GM20431 (cell line): ENCODE measurements around the gene TRIM4.
"Not testable (repeated sequence)": the region's sequence is repeated elsewhere in the genome, so short reads cannot be mapped to it uniquely, and the experiment has no call there.

Experiments used
- in situ Hi-C: fragments of 300-500 bp; cut with MseI, MboI; formaldehyde crosslinking; loops from one replicate; pipeline ENCODE4 v1.15.0; 2020; ENCODE audit warnings: low sequenced_read_pairs; ENCODE audit not compliant: unreplicated experiment

Gene TRIM4

DNA sequence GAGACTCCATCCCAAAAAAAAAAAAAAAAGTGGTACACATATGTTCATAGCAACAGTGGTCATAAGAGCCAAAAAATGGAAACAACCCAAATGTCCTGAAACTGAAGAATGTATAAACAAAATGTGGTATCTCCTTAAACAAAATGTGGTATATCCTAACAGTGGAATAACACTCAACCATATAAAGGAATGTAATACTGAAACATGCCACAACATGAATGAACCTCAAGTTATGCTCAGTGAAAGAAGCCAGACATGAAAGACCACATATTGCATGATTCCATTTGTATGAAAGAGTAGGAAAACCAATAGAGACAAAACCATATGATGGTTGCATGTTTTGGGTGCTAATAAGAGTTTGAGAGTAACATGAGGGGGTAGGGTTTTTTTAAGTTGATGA, 7.0 kb upstream of the TRIM4 start:
- in situ Hi-C loops = no loop called here

DNA sequence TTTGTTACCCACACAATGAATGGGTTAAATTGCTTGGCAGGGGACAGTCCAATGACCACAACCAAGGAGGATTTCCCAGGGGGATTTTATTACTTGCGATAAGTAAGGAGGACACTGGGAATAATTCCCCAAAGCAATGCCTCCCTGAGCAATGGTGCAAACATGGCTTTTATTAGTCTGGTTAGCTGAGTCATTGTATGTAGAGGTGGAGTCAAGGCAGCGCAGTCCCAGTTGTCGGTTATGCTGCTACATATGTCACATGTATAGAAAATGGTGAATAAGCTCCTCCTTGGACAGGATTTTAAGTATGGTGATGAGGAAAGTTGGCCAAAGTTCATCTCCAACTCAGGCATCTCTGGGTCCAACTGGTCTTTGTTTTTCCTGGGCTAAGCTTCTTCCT, 3.9 kb upstream of the TRIM4 start:
- in situ Hi-C loops = no loop called here

DNA sequence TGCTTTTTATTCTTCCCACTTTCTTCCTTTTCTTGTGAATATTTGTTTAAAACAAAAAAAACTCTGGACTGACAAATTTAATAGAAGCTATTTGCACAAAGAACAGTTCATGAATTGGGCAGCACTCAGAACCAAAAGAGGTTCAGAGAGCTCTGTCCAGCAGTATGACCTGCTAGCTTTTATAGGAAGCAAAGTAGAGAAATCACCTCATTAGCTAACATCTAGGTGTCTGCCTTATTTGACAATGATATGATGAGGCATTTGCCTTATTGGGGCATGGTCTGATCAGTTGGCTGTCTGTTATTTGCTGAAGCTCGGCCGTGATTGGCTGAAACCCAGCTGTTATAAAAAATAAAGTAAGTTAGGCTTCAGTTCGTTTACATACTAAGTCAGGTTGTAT, 819 bp upstream of the TRIM4 start:
- in situ Hi-C loops = no loop called here

DNA sequence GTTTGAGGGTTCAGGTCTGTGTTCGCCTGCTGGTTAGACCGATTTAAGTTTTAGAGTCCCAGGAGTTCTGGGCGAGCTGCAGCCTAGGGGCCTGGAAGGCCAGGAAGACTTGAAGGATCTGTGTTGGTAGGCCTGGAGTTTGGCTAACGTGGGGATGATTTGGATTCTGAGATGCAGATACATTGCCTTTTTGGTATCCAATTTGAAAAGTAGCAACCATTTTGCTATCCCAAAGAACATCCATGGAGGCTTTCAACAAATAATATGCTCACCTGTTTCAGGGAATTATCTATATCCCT, 433 bp upstream of the TRIM4 start:
- in situ Hi-C loops = loop anchor here (10.0 kb wide), 1 partner anchor 65 kb away; no protein-coding TSS in a partner anchor

DNA sequence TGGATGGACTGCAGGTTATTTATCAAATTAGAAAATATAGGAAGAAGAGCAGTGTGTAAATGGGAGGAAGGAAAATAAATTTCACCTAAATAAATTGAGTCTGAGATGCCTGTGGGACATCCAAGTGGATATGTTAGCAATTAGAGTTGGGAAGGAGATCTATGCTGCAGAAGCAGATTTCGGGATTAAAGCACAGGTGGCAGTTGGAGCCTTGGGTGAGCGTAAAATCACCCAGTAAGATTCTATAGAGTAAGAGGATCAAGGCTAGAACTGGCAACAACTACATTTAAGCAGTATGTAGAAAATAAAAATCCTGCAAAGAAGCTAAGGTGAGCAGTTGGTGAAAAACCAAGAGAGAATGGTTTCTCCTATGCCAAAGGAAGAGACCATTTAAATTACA, 8.4 kb downstream of the TRIM4 start:
- in situ Hi-C loops = loop anchor here (10.0 kb wide), 1 partner anchor 74 kb away; no protein-coding TSS in a partner anchor

DNA sequence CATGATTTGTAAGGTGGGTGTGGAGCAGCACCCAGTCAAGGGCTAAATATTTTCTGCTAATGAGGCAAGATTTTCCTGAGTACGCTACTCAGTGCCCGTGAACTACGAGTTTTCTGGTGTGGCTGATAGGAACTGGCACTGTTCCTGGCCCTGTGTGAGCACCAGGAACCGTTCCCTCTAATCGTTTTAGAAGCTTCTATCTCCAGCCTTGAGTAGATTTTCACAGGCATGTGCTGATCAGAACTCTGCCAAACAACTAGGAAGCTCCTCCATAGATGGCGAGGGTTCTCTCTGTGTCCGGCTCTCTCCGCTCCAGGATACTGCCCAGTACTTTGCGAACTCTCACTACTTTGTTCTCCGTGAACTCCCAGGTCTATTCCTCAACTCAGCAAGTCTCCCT, 17.7 kb downstream of the TRIM4 start:
- in situ Hi-C loops = no loop called here

DNA sequence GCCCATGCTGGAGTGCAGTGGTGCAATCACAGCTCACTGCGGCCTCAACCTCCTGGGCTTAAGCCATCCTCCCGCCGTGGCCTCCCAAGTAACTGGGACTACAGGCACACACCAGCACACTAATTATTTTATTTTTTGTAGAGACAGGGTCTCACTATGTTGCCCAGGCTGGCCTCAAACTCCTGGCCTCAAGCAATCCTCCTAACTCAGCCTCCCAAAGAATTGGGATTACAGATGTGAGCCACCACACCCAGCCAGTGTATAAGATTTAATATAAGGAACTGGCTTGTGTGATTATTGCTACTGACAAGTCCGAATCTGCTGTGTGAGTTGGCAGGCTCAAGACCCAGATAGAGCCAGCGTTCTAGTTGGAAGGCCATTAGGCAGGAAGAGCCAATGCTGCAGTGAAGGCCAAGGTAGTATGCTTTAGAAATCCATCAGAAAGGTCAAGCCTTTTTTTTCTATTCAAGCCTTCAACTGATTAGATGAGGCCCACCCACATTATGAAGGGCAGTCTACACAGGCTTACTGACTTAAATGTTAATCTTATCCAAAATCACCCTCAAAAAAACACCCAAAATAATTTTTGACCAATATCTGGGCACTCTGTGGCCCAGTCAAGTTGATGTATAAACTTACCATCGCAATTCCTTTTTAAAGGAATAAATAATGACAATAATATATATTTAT, 19.4 kb downstream of the TRIM4 start:
- in situ Hi-C loops = no loop called here

DNA sequence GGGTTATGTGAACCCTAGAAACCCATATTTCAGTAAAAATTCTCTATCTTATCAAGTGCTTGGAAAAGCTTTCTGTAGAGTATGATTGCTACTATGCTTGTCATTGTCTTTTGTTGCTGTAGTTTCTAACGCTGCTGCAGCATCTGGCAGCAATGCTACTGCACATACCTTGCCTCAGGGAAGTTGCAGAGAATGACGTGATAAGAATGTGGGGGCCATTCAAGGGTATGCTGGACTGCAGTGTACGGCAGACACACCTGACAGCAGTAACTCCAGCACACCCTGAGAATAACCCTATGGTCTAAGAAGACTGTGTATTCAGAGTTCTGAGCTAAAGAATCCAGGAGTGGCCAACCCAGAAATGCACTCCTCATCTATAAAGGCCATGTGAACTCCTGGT, 20.5 kb downstream of the TRIM4 start:
- in situ Hi-C loops = no loop called here

DNA sequence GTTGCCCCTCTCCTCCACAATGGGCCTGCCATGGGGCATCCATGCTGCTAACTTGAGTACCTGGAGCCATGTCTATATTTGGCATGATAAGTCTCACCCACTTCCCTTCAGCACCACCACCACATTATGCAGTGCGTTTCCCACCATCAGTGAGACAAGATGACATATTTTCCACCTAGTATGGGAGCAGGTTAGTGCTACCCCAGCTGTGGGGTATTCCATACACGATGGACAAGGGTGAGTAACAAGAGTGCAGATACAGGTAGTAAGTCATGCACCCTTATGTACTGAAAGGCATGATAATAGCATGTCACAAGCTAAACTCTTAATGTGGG, 21.3 kb downstream of the TRIM4 start:
- in situ Hi-C loops = no loop called here

DNA sequence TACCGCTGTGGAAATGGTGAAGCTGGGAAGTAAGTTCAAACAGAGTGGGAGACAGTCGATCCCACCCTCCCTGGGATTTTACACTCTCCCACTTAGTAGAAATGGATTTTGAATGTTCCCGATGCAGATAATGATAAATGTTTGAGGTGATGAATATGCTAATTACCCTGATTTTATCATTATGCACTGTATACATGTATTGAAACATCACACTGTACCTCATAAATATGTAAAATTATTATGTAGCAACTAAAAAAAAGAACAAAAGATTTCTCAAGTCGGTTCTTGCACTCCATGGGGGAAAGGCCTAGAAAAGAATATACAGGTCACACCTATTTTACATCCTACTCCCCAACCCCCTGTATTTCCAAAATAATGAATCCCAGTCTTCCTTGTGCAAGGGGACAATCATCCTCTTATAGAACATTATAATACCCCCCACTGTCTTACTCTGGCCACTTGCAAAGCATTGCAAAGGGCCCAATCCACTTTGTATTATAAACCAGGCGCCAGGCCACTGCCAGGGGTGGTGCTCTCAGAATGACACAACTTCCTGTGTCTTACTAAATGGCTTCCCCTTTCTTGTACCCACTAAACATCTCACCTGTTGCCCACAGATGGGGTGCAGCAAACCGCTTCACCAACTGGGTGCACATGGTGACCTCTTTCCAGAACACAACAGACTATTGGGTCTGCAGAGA, 21.9 kb downstream of the TRIM4 start:
- in situ Hi-C loops = no loop called here

DNA sequence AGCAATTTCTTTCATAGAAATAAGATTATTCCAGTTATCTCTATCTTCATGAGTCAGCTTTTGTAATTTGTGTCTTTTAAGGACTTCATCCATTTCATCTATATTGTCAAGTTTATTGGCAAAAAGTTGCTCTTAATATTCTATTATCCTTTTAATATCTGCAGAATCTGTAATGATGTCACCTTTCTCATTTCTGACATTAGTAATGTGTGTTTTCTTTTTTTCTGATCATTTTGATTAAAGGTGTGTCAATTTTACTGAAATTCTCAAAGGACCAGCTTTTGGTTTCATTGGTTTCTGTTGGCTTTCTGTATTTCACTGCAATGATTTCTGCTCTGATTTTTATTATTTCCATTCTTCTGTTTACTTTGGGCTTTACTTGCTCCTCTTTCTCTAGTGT, 24.6 kb downstream of the TRIM4 start:
- in situ Hi-C loops = no loop called here

DNA sequence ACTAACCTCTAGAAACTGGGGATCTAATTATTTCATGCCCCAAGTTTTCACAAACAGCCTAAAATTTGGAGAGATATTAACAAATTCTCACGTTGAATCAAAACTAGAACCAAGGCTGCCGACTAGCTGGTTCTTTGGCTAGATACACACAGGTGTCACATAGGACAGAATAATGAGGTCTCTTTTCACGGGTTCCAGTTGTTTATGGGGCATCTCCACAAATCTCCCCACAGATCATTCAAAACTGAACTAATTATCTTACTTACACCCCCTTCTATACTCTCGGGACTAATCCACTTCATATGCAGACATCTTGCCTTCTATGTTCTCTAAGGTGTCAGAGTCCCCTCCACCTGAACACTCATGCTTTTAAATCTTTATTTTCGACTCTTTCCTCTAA, 26.1 kb downstream of the TRIM4 start:
- in situ Hi-C loops = no loop called here

DNA sequence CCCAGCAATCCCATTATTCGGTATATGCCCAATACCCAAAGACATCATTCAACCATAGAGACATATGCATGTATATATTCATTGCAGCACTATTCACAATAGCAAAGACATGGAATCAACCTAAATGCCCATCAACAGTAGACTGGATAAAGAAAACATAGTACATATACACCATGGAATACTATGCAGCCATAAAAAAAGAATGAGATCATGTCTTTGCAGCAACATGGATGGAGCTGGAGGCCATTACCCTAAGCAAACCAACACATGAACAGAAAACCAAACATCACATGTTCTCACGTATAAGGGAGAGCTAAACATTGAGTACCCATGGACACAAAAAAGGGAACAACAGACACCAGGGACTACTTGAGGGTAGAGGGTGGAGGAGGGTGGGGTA, 29.0 kb downstream of the TRIM4 start:
- in situ Hi-C loops = not testable (repeated sequence)

DNA sequence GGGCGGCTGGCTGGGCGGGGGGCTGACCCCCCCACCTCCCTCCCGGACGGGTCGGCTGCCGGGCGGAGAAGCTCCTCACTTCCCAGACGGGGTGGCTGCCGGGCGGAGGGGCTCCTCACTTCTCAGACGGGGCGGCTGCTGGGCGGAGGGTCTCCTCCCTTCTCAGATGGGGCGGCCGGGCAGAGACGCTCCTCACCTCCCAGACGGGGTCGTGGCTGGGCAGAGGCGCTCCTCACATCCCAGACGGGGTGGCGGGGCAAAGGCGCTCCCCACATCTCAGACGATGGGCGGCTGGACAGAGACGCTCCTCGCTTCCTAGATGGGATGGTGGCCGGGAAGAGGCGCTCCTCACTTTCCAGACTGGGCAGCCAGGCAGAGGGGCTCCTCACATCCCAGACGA, 31.0 kb downstream of the TRIM4 start:
- in situ Hi-C loops = not testable (repeated sequence)

DNA sequence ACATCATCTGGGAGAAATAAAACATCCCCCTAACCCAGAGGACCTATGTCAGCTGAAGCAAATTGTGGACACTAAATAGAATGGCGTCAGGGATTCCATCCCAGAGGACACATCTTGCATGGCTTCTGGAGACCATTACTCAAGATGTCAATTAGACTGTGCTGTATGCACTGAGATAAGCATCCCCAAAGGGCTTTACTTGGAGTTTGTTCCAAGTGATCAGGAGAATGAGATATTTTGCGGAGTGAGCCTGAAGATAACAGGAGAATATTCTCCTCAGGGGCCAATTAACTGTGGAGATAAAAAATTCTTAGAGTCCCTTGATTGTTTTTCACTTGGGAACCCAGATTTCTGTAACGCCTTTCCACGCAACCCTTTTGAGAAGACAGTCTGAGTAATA, 38.0 kb downstream of the TRIM4 start:
- in situ Hi-C loops = no loop called here

DNA sequence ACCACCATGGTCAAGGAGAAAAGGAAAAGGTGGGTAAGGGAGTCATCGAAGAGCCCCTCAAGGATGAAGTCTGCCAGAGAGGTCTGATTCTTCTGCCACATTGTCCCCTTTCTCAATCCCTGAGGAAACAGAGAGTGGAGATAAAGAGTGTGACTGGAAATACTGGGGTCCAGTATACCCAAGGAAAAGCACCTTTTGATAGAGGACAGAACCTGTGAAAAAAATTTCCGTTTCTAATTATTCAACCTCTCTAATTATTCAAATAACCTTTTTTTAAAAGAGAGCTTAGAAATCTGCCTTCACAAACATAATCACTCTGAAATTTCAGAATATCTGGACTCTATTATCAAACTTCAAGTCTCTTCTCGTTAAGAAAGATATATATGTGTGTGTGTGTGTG, 42.4 kb downstream of the TRIM4 start, which contains the start of gene OR2AE1:
OR2AE1 (minus strand) TSS at position 101 of the 400 bp plus-strand sequence; CDS start at position 101, 0 bp downstream.
- in situ Hi-C loops = no loop called here

DNA sequence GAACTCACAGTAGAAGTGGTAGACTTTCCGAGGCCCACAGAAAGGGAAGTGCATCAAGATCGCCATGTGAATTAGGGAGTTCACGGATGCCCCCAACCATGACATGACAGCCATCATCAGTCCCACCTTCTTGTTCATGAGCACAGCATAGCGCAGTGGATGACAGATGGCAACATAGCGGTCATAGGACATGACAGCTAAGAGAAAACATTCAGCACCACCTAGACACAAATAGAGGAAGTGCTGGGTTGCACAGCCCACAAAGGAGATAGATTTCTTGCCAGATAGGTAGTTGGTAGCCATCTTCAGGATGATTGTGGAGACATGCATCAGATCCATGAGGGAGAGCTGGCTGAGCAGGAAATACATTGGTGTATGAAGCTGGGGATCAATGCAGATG, 42.8 kb downstream of the TRIM4 start:
- in situ Hi-C loops = no loop called here

DNA sequence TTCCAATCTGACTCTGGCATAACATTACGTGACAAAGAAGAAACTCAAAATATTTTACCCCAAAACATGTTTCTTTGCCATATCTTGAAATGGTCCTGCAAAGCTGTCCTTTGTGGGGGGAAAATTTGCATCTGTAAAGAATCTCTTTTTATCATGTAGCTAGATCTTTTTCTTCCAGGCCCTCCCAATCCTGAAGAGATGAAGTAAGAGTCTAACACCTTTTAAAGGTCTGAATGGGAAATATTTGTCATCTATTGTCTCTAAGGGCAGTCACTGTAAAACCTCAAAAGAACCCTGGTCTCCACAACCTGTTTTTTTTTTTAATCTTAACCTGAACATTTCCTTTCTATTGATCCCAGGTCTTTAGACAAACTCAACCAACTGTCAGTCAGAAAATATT, 51.1 kb downstream of the TRIM4 start:
- in situ Hi-C loops = no loop called here

DNA sequence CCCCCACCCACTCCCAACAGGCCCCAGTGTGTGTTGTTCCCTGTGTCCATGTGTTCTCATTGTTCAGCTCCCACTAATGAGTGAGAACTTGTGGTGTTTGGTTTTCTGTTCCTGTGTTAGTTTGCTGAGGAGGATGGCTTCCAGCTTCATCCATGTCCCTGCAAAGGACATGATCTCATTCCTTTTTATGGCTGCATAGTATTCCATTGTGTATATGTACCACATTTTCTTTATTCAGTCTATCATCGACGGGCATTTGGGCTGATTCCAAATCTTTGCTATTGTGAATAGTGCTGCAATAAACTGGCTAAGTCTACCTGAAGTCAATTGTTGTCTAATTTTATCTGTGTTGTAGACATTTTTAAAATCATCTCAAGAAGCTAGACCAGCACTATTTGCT, 51.9 kb downstream of the TRIM4 start:
- in situ Hi-C loops = not testable (repeated sequence)

DNA sequence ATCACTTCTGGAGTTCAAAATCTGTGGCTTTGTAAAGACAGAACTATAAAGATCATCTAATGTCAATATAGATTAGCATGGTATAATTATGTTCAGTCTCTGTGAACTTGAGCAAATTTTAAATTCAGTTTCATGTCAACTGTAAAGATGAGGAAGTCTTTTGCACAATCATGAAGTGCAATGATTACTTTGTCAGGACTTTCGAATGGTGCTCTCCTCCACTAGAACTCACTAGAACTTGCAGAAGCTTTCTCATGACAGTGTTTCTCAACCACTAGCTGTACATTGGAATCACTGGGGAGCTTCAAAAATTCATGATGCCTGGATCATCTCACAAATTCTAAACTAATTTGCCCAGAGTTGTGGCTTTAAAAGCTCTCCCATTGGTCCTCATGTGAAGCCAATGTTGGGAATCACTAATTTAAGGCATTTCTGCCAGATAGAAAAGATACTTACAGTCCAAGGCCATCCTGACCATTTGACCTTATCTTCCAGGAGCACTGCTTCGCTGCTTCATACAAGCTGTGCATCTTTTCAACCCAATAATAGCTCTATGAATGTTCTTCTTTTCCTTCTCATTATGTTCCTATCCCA, 55.4 kb downstream of the TRIM4 start:
- in situ Hi-C loops = no loop called here

DNA sequence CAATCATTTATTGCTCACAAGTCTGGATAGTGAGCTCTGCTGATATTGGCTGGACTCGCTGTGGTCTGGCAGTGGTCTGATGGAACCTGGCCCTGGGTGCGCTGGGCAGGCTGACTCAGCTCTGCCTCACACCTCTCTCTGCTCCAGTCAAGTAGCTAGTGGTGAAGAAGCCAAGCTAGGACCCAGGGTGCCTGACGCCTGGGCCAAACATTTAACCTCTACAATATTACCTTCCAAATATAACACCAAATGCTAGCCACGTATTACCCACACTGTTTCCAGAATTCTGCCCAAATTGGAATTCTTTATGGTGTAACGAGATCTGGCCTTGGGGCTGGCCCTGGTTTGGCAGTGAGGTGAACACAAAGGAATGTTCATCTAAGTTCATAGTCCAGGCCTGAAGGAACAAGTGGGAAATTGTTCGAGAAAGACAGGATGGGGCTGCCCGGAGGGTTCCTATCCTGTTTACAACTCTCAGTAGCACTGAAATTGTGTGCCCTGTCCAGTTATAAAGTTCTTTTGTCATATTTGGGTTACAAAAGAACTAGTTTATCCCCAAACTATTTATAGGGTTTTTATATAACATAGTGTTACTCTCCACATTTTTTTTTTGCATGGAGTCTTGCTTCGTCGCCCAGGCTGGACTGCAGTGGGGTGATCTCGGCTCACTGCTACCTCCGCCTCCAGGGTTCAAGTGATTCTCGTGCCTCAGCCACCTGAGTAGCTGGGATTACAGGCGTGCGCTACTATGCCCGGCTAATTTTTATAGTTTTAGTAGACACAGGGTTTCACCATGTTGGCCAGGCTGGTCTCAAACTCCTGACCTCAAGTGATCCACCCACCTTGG, 58.8 kb downstream of the TRIM4 start:
- in situ Hi-C loops = no loop called here
